HG03354 (cell line): Measurements from ENCODE around the gene RNASET2.

Experiments
- ATAC-seq: cut with Tn5 transposase; IDR thresholded peaks from one replicate; pipeline ENCODE4 v1.9.1; 2021; ENCODE audit warnings: mild to moderate bottlenecking; ENCODE audit not compliant: unreplicated experiment, poor library complexity, severe bottlenecking

The RNASET2 gene

DNA sequence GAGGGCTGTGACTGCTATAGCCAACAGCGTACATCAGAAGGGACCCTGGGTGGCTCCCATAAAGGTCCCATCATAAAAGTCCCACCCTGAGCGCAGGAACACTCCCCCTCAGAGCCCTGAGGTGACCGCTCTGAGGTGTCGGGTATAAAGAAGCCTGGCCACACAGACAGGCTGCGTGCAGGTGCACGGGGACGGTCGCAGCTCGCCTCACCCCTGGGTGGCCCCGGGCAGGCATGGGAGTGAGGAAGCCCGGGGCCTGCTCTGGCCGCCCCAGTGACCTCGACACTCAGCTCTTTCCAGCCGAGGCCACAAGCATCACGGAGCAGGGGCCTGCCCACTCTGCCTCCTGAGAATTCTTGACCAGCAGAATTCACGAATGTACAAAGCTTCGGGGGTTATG lies 14.4 kb upstream of the RNASET2 start:
- no peak for ATAC-seq

DNA sequence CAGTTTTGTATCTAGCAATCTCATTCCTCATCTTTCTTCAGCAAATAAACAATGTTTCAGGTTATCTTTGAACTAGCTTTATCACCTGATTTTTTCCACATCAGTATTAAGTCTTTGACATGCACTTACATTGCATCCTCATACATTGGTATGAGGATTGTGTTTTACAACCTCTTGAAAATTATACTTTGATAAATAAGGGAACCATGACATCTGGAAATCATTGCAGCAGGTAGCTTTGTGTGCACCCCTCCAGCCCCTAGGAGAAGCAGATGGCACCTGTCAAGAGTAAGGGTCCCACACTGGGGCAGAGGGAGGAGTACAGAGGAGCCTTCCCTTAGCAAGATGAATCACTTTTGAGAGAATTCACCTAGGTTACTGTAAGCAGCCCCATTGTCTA lies 13.7 kb upstream of the RNASET2 start:
- ATAC-seq = no peak

DNA sequence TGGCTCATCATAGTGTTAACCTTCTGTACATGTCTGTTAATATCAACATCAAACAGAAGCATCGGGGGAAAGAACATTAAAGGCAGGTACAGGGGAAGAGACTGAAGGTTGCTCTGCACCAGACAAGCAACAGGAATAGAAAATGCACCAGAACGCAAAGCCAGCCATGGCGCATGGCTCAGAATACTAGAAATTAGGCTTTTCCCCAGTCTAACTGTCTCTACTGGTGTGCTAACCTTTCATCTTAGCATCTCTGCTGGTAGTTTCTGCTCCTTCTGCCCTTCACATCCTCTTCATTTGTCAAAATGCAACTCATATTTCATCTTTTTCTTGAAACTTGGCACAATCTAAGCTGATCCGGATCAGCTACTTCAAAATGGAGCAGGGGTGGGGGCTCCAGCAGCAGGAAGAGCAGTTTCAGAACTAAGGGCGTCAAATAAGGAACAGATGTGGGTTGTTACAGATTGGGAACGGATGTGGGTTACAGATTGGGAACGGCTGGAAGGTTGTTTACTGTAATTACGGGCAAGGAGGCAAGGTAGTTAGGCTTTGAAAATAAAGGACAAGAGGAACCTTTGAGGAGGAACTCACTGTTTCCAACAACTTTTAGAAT lies 13.1 kb upstream of the RNASET2 start:
- ATAC-seq = no peak

DNA sequence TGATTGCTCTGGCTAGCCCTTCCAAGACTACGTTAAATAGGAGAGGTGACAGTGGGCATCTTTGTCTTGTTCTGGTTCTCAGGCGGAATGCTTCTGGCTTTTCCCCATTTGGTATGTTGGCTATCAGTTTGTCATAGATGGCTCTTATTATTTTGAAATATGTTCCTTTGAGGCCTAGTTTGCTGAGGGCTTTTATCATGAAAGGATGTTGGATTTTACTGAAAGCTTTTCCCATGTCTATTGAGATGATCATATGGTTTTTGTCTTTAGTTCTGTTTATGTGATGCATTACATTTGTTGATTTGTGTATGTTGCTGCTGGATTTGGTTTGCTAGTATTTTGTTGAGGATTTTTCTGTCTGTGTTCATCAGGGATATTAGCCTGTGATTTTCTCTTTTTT lies 9.9 kb upstream of the RNASET2 start:
- ATAC-seq = no peak

DNA sequence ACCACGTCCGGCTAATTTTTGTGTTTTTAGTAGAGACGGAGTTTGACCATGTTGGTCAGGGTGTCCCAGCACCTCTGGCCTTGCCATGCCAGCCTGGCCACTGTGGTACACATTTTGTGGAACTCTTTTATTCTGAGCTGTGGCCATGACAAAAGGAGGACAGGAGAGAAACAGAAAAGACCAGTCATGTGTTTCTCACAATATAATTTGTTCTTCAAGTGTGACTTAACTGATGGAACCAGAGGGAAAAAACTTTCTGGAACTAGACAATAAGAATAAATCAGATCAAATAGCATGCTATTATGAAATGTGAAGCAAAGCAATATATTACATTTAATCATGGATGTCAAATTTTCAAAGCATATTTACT lies 4.2 kb upstream of the RNASET2 start:
- no peak for ATAC-seq

DNA sequence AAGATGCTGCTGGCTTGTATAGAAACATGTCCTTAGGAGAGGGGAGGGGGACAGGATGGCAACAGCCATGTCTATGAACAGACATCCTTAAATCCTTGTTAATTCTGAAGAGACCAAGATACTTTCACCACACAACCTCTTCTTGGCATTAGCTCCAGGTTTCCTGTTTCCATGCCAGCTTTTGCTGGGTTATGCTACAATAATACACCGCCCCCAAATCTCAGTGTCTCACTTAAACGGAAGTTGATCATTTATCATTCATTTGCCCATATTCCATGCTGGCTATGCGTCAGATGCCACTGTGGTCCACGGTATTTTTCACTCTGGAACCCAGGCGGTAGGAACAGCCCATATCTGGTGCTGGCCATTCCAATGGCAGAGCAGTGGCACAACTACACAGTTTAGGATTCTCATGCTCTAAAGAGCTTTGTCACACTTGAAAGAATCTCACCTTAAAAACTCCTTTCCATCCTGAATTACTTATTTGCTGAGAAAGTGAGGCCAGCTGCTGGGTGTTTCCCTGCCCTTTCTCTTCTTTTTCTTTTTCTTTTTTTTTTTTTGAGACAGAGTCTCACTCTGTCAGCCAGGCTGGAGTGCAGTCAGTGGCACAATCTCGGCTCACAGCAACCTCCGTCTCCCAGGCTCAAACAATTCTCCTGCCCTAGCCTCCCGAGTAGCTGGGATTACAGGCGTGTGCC lies 3.7 kb upstream of the RNASET2 start:
- no peak for ATAC-seq

DNA sequence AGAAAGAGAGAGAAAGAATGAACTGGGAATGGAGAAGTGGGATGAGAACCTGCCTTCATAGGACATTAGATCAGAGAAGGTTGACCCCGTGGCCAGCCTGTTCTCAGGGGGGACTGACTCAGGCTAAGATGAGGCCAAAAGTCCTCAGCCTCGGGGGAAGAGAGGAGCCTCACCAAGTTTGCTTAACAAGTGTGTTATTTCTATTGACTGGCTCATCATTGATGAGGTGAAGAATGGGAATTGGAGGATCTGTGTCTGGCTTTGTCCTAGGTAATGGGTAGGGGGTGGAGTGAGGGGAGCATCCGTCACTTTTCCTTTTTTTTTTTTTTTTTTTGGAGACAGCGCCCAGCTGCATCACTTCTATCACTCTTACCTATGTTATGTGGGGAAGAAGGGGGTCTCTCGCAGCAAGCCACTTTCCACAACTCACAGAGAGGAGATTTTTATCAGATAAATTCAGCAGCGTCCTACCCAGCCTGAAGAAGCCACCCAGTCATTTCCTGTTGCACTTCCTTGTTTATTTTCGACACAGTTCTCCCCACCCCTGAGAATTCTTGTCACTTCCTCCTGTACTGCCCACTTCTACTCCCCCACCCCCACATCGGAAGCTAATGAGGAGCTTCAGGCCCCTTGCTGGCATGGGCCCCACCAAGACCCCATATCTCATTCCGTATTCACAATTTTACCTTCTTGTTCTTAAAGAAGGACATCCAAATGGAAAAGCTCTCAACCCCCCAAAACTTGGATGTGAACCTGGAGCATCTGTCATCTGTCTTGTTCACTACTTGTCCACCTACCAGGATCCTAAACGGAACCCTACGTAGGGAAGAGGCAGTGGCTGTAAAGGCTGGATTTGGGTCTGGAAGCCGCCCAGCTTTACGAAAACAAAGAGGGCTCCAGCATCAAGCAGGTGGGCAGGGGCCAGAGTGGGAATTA lies 2.8 kb upstream of the RNASET2 start:
- peak; percentile 23 for ATAC-seq

DNA sequence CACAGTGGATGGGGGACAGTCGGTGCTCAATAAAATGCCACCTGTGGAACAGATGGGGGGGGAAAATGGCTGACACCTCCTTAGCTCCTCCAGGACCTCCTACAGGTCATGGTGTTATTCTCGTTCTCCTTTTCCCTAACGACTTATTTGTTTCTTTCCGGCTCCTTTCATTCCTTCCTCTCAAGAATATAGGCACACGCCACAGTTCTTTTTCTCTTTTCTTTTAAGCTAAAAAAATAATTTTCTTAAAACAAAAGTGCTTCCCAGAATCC lies 1.4 kb upstream of the RNASET2 start:
- ATAC-seq = no peak

DNA sequence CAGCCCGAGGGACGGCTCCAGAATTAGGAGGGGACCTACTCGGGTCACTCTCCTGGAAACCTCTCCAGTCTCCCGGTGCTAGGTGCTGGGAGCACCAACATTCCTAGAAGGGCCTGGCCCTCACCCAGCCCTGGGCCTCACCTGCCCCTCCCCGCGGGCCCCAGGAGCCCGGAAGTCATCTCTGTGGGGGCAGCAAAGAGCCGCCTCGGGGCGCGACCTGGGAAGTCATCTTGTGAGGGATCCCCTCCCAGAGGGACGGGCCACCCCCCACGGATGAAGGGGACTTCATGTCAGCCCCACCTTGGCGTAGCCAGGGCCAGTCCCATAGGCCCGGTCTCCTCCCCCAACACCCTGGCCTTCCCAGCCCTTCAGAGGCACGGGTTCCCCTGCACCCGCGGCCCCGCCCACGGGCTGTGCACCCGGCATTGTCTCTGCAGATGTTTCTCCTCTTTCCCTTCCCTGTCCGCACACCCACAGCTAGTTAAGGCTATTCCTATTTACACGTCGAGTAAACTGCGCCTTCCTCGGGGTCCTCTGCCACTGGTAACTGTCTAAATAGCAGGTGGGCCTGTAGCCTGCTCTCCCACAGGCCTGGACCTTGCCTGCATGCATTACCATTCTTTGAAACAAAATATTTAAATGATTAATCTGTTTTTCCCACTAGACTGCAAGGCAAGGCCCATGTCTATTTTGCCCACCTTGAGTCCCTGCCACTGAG lies 896 bp upstream of the RNASET2 start:
- ATAC-seq = peak; percentile 32

DNA sequence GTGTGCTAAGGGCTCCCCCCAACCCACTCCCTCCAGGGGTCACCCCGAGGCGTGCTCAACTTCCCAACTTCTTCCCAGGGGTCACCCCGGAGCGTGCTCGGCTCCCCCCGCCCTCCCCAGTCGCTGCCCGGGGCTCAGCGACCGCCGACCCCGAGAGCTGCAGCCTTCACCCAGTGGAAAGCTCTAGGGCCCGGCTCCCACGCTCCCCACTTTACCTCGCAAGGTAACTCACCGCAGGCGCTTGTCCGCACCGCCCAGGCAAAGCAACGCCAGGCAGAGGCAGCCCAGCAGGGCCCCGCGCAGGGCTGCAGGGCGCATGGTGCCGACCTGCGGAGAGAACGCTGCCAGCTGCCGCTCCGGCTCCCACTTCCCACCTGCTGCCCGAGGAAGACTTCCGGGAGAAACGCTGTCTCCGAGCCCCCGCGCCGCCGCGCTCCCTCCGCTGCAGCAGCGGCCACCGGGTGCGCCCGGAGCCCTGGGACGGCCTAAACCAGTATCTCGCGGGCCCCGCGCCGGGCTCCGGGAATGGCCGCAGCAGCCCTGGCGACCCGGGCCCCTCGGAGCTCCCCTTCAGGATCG lies 396 bp downstream of the RNASET2 start:
- peak; percentile 12 for ATAC-seq

DNA sequence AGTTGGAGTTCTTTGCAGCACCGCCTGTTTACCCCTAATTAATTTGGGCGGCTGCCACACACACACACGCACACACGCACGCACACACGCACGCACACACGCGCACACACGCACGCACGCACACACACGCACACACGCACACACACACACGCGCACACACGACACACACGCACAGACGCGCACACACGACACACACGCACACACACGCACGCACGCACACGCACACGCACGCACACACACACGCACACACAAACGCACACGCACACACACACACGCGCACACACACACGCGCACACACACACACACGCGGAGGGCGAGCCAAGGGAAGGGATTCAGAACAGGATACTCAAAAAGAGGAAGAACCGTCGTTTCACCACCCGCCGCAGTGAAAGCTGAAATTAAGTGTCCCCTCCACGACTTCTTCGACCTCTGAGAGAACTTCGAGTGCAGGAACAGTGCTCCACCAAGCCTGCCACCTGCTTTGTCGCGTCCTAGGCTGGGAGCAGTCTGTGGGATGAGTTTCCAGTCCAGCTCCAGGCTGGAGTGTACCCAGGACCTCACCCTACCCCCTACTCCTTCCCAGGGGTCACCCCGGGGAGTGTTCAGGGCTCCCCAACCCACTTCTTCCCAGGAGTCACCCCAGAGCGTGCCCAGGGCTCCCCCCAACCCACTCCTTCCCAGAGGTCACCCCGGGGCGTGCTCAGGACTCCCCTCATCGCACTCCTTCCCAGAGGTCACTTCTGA lies 1.1 kb downstream of the RNASET2 start:
- ATAC-seq = no peak

DNA sequence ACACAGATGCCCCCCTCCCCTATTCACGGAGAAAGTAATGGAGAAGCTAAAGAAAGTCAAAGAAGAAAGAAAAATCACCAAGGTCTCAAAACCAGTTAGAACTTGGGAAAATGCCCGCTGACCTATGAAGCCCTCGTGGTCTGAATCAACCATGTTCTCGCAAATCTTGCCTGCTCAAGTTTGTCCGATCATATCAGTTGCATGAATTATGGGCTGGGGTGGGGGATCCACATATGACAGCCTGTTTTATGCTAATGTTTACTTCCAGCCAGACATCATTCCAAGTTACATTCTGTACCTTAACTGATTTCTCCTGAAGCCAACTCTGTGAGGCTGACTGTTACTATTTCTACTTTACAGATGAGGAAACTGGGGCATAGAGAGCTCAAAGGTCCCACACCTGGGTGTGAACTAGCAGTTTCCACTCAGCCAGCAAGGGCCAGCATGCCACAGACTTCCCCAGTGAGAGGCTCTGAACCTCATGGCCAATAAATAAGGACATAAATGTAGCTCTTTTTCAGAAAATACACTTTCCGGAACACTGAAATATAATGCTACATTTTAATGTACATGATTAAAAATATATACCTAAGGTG lies 2.1 kb downstream of the RNASET2 start:
- no peak for ATAC-seq

DNA sequence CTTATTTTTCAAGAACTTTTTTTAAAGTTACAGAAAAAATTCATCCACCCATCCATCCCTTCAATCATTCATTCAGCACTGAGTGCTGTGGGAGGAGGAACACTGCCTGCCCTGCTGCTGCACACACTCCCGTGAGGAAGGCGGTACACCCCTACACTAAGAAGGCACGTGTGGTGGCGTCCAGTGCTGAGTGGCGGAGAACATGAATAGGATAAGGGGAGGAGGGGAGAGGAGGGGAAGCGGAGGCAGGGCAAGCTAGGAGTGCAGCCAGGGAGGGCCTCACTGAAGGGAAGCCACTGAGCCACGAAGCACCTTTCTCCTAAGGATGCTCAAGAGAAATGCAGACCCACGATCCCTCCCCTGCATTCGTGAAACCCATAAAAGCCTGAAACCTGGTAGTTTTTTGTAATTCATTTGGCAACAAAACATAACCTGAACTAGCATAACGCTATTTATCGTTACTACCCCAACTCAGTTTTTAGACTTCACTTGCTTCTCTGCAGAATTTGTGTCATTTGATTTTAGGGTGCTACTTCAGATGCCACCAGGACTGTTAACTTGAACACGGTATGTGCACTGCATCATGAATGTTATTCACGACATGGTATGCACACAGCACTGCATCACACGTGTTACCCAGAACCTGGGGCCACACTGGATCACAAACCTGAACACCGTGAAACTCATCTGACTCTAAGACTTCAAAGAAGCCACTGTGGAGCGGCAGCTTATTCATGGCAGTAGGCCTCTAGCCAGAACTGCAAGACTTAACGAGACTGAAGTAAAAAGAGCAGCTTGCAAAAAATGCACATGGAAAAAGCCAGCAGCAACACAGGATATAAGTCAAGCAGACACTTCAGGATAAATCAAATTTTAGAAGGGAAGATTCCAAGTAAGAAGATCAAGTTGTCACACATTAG lies 3.5 kb downstream of the RNASET2 start:
- no peak for ATAC-seq

DNA sequence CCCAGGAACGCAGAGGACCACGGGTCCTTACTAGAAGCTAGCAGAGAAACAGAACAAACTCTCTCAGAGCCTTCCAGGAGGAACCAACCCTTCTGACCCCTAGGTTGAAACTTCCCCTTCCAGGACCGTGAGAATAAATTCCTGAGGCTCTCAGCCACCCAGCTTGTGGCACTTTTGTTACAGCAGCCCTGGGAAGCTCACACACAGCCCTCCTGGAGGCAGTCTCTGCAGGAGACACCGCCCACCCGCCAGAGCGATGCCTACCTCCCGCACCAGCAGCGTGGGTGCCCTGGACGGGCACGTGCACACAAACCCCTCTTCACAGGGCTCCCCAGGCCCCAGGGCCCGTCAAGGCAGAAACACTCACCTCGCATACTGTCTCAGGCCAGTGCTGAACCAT lies 4.2 kb downstream of the RNASET2 start:
- no peak for ATAC-seq

DNA sequence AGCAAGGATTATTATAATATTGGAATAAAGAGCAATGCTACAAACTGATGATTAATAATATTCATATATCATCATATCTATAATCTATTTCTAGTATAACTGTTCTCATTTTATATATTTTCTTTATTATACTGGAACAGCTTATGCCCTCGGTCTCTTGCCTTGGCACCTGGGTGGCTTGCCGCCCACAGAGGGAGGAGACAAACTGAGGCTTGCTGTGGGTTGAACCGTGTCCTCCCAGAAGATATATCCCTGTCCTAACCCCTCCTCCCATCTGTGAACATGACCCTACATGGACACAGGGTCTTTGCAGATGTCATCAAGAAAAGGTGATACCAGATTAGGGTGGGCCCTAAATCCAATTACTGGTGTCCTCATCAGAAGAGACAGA lies 4.7 kb downstream of the RNASET2 start:
- no peak for ATAC-seq

DNA sequence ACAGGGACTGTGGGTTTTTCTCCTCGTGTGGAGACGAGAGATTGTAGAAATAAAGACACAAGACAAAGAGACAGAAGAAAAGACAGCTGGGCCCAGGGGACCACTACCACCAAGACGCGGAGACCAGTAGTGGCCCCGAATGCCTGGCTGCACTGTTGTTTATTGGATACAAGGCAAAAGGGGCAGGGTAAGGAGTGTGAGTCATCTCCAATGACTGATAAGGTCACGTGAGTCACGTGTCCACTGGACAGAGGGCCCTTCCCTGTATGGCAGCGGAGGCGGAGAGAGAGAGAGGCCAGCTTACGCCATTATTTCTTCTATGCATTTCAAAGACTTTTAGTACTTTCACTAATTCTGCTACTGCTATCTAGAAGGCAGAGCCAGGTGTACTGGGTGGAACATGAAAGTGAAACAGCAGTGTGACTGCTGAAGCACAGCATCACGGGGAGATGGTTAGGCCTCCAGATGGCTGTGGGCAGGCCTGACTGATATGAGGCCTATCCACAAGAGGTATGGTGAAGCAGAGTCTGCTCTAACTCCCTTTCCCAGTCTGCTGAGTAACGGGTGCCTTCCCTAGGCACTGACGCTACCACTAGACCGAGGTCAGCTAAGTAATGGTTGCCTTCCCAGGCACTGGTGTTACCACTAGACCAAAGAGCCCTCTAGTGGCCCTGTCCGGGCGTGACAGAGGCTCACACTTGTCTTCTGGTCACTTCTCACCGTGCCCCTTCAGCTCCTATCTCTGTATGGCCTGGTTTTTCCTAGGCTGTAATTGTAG lies 5.3 kb downstream of the RNASET2 start:
- ATAC-seq = peak; percentile 93

DNA sequence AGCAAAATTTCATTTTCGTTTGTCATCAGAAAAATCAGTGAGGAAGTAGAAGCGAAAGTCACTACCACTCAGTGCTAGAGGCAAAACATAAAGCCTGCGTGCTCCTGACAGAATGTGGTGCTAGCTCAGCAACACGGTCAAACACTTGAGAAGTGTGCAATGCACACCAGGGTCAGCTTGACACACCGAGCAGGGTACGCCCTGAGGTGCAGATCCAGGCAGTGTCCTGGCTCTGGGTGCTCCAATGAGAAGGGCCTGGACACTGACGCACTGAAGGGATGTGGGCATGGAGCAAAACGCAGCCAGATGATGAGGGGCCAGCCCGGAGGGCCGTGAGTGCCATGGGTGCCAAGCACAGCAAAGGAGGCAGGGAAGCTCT lies 5.9 kb downstream of the RNASET2 start:
- peak; percentile 45 for ATAC-seq
